Left renal pelvis (tissue), 4 donors: ENCODE measurements around the gene TMEM161A. TPM values are rescaled to one million over a fixed set of nuclear protein-coding genes. Genes with fewer than 3 reads are reported as not detected.

ENCODE experiments used
- DNase-seq, 4 donors: peaks; one replicate each; pipeline ENCODE4 v3.0.0-alpha.2; 2013; ENCODE audit warnings: low read depth in 4 of 4, low spot score in 3 of 4
- polyA plus RNA-seq, 4 donors: library from polyadenylated mRNA; unstranded; fragments of 120-200 nt; gene quantifications; one replicate each; pipeline ENCODE4 v1.2.1, GENCODE V29; 2013; ENCODE audit not compliant: insufficient read length in 4 of 4

The TMEM161A gene
- polyA plus RNA-seq, 4 donors = 17.6 to 44.6 (median 27.1) TPM

GRCh38 chr19:19098703-19099632, 39.3 kb downstream of the TMEM161A start:
- DNase-seq = no peak

GRCh38 chr19:19098084-19098702, 40.1 kb downstream of the TMEM161A start:
- no peak for DNase-seq

GRCh38 chr19:19096641-19097627, 41.3 kb downstream of the TMEM161A start:
- DNase-seq = no peak

GRCh38 chr19:19095691-19096090, 42.6 kb downstream of the TMEM161A start:
- no peak for DNase-seq

GRCh38 chr19:19094513-19094912, 43.8 kb downstream of the TMEM161A start:
- DNase-seq = no peak

GRCh38 chr19:19087676-19088075, 50.6 kb downstream of the TMEM161A start:
- no peak for DNase-seq

GRCh38 chr19:19083413-19084178, 54.7 kb downstream of the TMEM161A start:
- DNase-seq = no peak

GRCh38 chr19:19081642-19082151, 56.6 kb downstream of the TMEM161A start:
- DNase-seq = no peak

GRCh38 chr19:19079571-19079970, 58.7 kb downstream of the TMEM161A start:
- no peak for DNase-seq

GRCh38 chr19:19078801-19079200, 59.5 kb downstream of the TMEM161A start:
- no peak for DNase-seq

- no peak for DNase-seq
Measured at GRCh38 chr19:19077103-19077502, 61.2 kb downstream of the TMEM161A start.

GRCh38 chr19:19076476-19076875, 61.8 kb downstream of the TMEM161A start:
- no peak for DNase-seq

GRCh38 chr19:19075126-19075525, 63.2 kb downstream of the TMEM161A start:
- no peak for DNase-seq

- no peak for DNase-seq
Measured at GRCh38 chr19:19074196-19074882, 63.9 kb downstream of the TMEM161A start.

- DNase-seq = no peak
Measured at GRCh38 chr19:19071897-19072296, 66.4 kb downstream of the TMEM161A start.
